HT-29 (cell line): ENCODE data around the gene TEX22. TPM values are rescaled to one million over a fixed set of nuclear protein-coding genes. Genes with fewer than 3 reads are reported as not detected.

Experiments used
- DNase-seq: peaks from one replicate; pipeline ENCODE4 v3.0.0-alpha.2; 2015; ENCODE audit warnings: low spot score
- total RNA-seq: library from RNA; depleted of rRNA; stranded (reverse); fragments of >200 nt; shearing (Covaris generic); gene quantifications from 2 replicates; pipeline ENCODE4 v1.2.3, GENCODE V29; 2014

TEX22 gene
- total RNA-seq, 1 experiment from 2014 or later: not detected

GRCh38 chr14:105398726-105399465 lies 558 bp downstream of the TEX22 start:
- DNase-seq: peak; percentile 16

- no peak for DNase-seq
These were observed 1.1 kb downstream of the TEX22 start for GRCh38 chr14:105399466-105399775.

- no peak for DNase-seq
These were observed 1.7 kb downstream of the TEX22 start for GRCh38 chr14:105400016-105400415.

GRCh38 chr14:105401699-105402098 lies 3.4 kb downstream of the TEX22 start:
- DNase-seq: no peak

- DNase-seq: no peak
These were observed 10.3 kb downstream of the TEX22 start for GRCh38 chr14:105408592-105408991.

GRCh38 chr14:105409364-105409763 lies 11.0 kb downstream of the TEX22 start:
- no peak for DNase-seq

GRCh38 chr14:105410642-105411016 lies 12.3 kb downstream of the TEX22 start:
- DNase-seq: no peak

- peak; percentile 34 for DNase-seq
These were observed 12.9 kb downstream of the TEX22 start for GRCh38 chr14:105411017-105411941.

- no peak for DNase-seq
These were observed 13.8 kb downstream of the TEX22 start for GRCh38 chr14:105411985-105412770.

GRCh38 chr14:105412771-105413543 lies 14.6 kb downstream of the TEX22 start:
- no peak for DNase-seq

- DNase-seq: no peak
These were observed 15.2 kb downstream of the TEX22 start for GRCh38 chr14:105413544-105413886.

GRCh38 chr14:105414456-105415371 lies 16.4 kb downstream of the TEX22 start:
- DNase-seq: peak; percentile 46

GRCh38 chr14:105415481-105416428 lies 17.4 kb downstream of the TEX22 start:
- no peak for DNase-seq

- no peak for DNase-seq
These were observed 18.3 kb downstream of the TEX22 start for GRCh38 chr14:105416671-105417070.

- no peak for DNase-seq
These were observed 19.4 kb downstream of the TEX22 start for GRCh38 chr14:105417690-105418121.

GRCh38 chr14:105418269-105419194 lies 20.2 kb downstream of the TEX22 start:
- DNase-seq: no peak

- DNase-seq: no peak
These were observed 21.1 kb downstream of the TEX22 start, which contains the start of gene MTA1 for GRCh38 chr14:105419195-105420091. MTA1 (plus strand) TSS chr14:105419827; CDS start chr14:105420036, 209 bp downstream.
